ENCODE data around the gene SMARCD3. TPM values are rescaled to one million over a fixed set of nuclear protein-coding genes. Genes with fewer than 3 reads are reported as not detected.

The SMARCD3 gene
- total and polyA plus RNA-seq, 2 donors from 2014 or later = 46.4 to 52.5 TPM

DNA sequence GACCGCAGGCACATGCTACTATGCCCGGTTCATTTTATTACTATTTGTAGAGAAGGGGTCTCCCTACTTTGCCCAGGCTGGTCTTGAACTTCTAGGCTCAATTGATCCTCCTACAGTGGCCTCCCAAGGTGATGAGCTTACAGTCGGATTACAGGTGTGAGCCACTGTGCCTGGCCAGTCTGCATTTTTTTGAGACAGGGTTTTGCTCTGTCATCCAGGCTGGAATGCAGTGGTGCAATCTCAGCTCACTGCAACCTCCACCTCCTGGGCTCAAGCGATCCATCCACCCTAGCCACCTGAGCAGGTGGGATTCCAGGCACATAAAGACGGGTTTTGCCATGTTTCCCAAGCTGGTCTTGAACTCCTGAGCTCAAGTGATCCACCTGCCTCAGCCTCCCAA, 35.9 kb downstream of the SMARCD3 start:
- intact Hi-C loops (cut with DNase I) = no loop called here
- no peaks in the 10 kb centered on the region for H3K4me1 ChIP-seq (ENCODE audit: control insufficient read depth in 2 of 3, insufficient read depth in 2 of 3, low read depth in 1 of 3, low read length in 3 of 3)
- FAIRE-seq (no peak), DNase-seq (no peak)
- H3K36me3 ChIP-seq (ENCODE audit: control insufficient read depth in 2 of 3, insufficient read depth in 3 of 3, low read length in 3 of 3) = peaks cover 2 to 24% (median 21%) of the 10 kb centered on the region in 3 donors
- TF ChIP-seq, protein P1, sequence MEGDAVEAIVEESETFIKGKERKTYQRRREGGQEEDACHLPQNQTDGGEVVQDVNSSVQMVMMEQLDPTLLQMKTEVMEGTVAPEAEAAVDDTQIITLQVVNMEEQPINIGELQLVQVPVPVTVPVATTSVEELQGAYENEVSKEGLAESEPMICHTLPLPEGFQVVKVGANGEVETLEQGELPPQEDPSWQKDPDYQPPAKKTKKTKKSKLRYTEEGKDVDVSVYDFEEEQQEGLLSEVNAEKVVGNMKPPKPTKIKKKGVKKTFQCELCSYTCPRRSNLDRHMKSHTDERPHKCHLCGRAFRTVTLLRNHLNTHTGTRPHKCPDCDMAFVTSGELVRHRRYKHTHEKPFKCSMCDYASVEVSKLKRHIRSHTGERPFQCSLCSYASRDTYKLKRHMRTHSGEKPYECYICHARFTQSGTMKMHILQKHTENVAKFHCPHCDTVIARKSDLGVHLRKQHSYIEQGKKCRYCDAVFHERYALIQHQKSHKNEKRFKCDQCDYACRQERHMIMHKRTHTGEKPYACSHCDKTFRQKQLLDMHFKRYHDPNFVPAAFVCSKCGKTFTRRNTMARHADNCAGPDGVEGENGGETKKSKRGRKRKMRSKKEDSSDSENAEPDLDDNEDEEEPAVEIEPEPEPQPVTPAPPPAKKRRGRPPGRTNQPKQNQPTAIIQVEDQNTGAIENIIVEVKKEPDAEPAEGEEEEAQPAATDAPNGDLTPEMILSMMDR (IDR thresholded peaks at IDR 0.05; ENCODE audit: borderline replicate concordance, extremely low read depth, insufficient read depth) = no peak
- H3K9me3 ChIP-seq (ENCODE audit: control insufficient read depth in 2 of 3, insufficient read depth in 1 of 3, low read length in 3 of 3) = no peaks in the 10 kb centered on the region
- no peak overlapping the region for H3K27ac ChIP-seq (ENCODE audit: low read depth in 2 of 2, low read length in 2 of 2)
- H3K27me3 ChIP-seq (ENCODE audit: control insufficient read depth, insufficient read depth, low read length) = no peaks in the 10 kb centered on the region
- H3K4me3 ChIP-seq (ENCODE audit: low read length in 3 of 3) = no peak overlapping the region
- H3K9ac ChIP-seq (ENCODE audit: low read length in 3 of 3) = no peak overlapping the region

DNA sequence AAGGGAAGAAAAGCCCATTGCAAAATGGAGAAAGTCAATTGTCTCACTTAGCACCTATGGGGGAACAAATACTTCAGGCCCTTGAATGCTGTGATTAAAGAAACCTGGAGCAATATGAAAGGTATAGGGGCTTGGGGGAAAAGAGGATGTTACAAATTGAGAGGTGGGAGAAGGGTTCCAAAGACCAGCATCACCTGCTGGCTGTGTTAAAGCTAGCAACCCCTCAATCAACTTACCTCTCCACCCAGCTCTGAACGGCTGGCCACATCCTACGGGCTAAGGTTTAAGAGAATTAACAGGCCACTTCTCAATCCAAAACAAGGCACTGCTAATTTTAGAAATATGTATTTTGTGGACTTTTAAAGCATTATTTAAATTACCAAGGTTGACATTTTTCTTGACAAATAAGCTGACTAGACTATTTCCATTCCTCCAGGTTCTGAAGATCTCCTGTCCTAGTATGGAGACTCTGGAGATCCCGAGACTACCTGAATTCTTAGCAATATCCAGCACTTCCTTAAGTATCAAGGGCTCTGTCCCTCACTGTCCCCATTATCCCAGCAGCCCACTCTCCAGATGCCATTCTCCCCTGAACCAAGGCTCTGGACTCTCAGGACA, 37.2 kb downstream of the SMARCD3 start:
- no peaks in the 10 kb centered on the region for H3K4me1 ChIP-seq (ENCODE audit: control insufficient read depth in 2 of 3, insufficient read depth in 2 of 3, low read depth in 1 of 3, low read length in 3 of 3)
- H3K9ac ChIP-seq (ENCODE audit: low read length in 3 of 3) = no peak overlapping the region
- H3K27ac ChIP-seq (ENCODE audit: low read depth in 2 of 2, low read length in 2 of 2) = no peak overlapping the region
- H3K27me3 ChIP-seq (ENCODE audit: control insufficient read depth, insufficient read depth, low read length) = no peaks in the 10 kb centered on the region
- intact Hi-C loops (cut with DNase I) = no loop called here
- DNase-seq = no peak
- H3K36me3 ChIP-seq (ENCODE audit: control insufficient read depth in 2 of 3, insufficient read depth in 3 of 3, low read length in 3 of 3) = peaks cover 2 to 20% (median 13%) of the 10 kb centered on the region in 3 donors
- no peaks in the 10 kb centered on the region for H3K9me3 ChIP-seq (ENCODE audit: control insufficient read depth in 2 of 3, insufficient read depth in 1 of 3, low read length in 3 of 3)
- FAIRE-seq = no peak
- TF ChIP-seq, protein P1 (IDR thresholded peaks at IDR 0.05; ENCODE audit: borderline replicate concordance, extremely low read depth, insufficient read depth) = no peak
- no peak overlapping the region for H3K4me3 ChIP-seq (ENCODE audit: low read length in 3 of 3)

DNA sequence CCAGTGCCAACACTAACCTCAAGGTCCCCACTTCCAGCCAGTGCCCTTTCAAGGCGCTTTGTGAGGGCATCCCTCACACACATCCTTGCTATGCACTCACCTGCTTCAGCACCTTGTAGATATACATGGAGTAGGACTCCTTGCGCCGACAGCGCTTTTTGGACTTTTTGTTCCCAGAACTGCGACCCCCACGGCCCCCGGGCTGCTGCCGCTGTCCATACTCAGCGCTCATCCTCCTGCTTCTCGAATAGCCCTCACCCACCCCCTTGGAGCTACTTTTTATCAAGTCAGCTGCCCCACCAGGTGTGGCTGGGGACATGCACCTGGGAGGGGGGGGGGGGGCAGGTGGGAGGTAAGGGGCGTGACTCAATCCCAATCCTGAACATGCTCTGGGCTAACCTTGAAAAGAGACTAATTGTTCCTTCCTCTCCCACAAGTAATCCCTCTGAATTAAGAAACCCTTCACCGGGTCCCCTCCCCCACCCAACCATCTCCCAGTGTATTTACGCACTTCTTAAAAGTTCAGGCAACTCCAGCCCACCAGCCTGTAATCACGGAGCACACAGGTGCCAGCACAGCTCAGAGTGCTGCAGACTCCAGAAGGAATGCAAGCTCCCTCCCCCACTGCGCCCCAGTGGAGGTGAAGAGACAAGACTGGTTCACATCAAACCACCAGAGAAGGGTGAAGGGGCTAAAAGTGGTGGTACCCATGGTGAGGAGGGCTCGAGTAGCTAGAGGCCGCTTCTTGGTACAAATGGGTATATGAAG, 38.2 kb downstream of the SMARCD3 start, which contains the start of gene H2BK1:
H2BK1 (minus strand) TSS at position 402 of the 768 bp plus-strand sequence; CDS start at position 232, 170 bp downstream.
- Histone ChIP-seq H3K27ac (ENCODE audit: low read depth in 2 of 2, low read length in 2 of 2) (no peak within 1 kb of the TSS), H3K9me3 (ENCODE audit: control insufficient read depth in 2 of 3, insufficient read depth in 1 of 3, low read length in 3 of 3) (no peaks in the 10 kb centered on the region), H3K9ac (ENCODE audit: low read length in 3 of 3) (no peak within 1 kb of the TSS), H3K27me3 (ENCODE audit: control insufficient read depth, insufficient read depth, low read length) (no peaks in the 10 kb centered on the region), H3K4me3 (ENCODE audit: low read length in 3 of 3) (no peak within 1 kb of the TSS), H3K4me1 (ENCODE audit: control insufficient read depth in 2 of 3, insufficient read depth in 2 of 3, low read depth in 1 of 3, low read length in 3 of 3) (no peaks in the 10 kb centered on the region), H3K36me3 (ENCODE audit: control insufficient read depth in 2 of 3, insufficient read depth in 3 of 3, low read length in 3 of 3) (peaks cover 0 to 16% (median 4%) of the 10 kb centered on the region in 3 donors)
- intact Hi-C loops (cut with DNase I) = no loop called here
- FAIRE-seq (no peak), DNase-seq (no peak)
- TF ChIP-seq, protein P1 (IDR thresholded peaks at IDR 0.05; ENCODE audit: borderline replicate concordance, extremely low read depth, insufficient read depth) = no peak

Data from kidney (tissue), 14 donors.